Tongue (tissue), 2 donors: Measurements from ENCODE around the gene DCAF12. TPM values are rescaled to one million over a fixed set of nuclear protein-coding genes. Genes with fewer than 3 reads are reported as not detected.
"Not testable (repeated sequence)": the region's sequence is repeated elsewhere in the genome, so short reads cannot be mapped to it uniquely, and the experiment has no call there.

Source experiments
- DNase-seq: peaks from one replicate; pipeline ENCODE4 v3.0.0-alpha.2; 2015
- total RNA-seq: library from RNA; depleted of rRNA; stranded (reverse); fragments of >200 nt; gene quantifications from one replicate; pipeline ENCODE4 v1.2.3, GENCODE V29; 2014

Gene DCAF12
- total RNA-seq = 26.3 TPM

- peak; percentile 98 for DNase-seq
These were observed at the start of gene DCAF12 for GRCh38 chr9:34126207-34127034. Gene DCAF12, minus strand, starts transcription at chr9:34126698. Its CDS starts 267 bp downstream, at chr9:34126431.

GRCh38 chr9:34176089-34176488 is 49.6 kb upstream of the DCAF12 start:
- no peak for DNase-seq

GRCh38 chr9:34171753-34172535 is 45.4 kb upstream of the DCAF12 start:
- DNase-seq = no peak

- peak; percentile 61 for DNase-seq
These were observed 43.9 kb upstream of the DCAF12 start for GRCh38 chr9:34170237-34170991.

GRCh38 chr9:34169125-34169524 is 42.6 kb upstream of the DCAF12 start:
- DNase-seq = no peak

- no peak for DNase-seq
These were observed 36.9 kb upstream of the DCAF12 start for GRCh38 chr9:34163434-34163833.

- DNase-seq = peak; percentile 22
These were observed 31.9 kb upstream of the DCAF12 start for GRCh38 chr9:34158362-34158869.

GRCh38 chr9:34157898-34158297 is 31.4 kb upstream of the DCAF12 start:
- DNase-seq = no peak

GRCh38 chr9:34157318-34157717 is 30.8 kb upstream of the DCAF12 start:
- DNase-seq = no peak

- no peak for DNase-seq
These were observed 27.6 kb upstream of the DCAF12 start for GRCh38 chr9:34154057-34154456.

- no peak for DNase-seq
These were observed 24.9 kb upstream of the DCAF12 start for GRCh38 chr9:34151398-34151797.

- no peak for DNase-seq
These were observed 18.7 kb upstream of the DCAF12 start for GRCh38 chr9:34145165-34145564.

- DNase-seq = no peak
These were observed 16.6 kb upstream of the DCAF12 start for GRCh38 chr9:34143116-34143515.

GRCh38 chr9:34140853-34141252 is 14.4 kb upstream of the DCAF12 start:
- DNase-seq = no peak

GRCh38 chr9:34139477-34140146 is 13.1 kb upstream of the DCAF12 start:
- peak; percentile 67 for DNase-seq

GRCh38 chr9:34138644-34139043 is 12.1 kb upstream of the DCAF12 start:
- not testable (repeated sequence) for DNase-seq

- DNase-seq = no peak
These were observed 8.0 kb upstream of the DCAF12 start for GRCh38 chr9:34134521-34134920.

GRCh38 chr9:34133436-34133949 is 7.0 kb upstream of the DCAF12 start:
- no peak for DNase-seq

- DNase-seq = no peak
These were observed 5.1 kb upstream of the DCAF12 start for GRCh38 chr9:34131571-34131970.

GRCh38 chr9:34127035-34127948 is 794 bp upstream of the DCAF12 start:
- no peak for DNase-seq
